GM12801 (cell line): Measurements from ENCODE around the gene NUP50.

Experiments
- TF ChIP-seq, protein P1 (sequence below): IDR thresholded peaks from one replicate; pipeline ENCODE4 v1.5.1; 2011; ENCODE audit warnings: control low read depth; ENCODE audit not compliant: insufficient read length; ENCODE audit errors: extremely low read depth

The NUP50 gene

GRCh38 chr22:45130891-45131290 is 32.8 kb upstream of the NUP50 start:
- TF ChIP-seq, protein P1, sequence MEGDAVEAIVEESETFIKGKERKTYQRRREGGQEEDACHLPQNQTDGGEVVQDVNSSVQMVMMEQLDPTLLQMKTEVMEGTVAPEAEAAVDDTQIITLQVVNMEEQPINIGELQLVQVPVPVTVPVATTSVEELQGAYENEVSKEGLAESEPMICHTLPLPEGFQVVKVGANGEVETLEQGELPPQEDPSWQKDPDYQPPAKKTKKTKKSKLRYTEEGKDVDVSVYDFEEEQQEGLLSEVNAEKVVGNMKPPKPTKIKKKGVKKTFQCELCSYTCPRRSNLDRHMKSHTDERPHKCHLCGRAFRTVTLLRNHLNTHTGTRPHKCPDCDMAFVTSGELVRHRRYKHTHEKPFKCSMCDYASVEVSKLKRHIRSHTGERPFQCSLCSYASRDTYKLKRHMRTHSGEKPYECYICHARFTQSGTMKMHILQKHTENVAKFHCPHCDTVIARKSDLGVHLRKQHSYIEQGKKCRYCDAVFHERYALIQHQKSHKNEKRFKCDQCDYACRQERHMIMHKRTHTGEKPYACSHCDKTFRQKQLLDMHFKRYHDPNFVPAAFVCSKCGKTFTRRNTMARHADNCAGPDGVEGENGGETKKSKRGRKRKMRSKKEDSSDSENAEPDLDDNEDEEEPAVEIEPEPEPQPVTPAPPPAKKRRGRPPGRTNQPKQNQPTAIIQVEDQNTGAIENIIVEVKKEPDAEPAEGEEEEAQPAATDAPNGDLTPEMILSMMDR, result no peak

GRCh38 chr22:45131749-45132148 is 32.0 kb upstream of the NUP50 start:
- TF ChIP-seq, protein P1, result no peak

DNA sequence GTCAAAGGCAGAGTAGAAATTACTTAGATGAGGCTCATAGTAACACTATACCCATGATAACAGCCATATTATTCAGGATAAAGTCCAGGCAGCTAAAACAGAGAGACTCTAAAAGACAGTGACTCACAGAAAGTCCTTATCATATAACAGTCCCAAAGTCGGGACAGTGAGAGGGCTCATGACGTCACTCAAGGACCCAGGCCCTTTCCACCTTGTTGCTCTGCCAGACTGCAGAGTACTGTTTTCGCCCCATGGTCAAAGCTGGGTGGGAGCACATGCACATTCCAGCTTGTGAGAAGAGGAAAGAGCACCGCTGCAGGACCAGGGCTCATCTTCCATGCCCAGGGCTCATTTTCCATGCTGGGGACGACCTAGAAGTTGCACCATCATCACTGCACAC is 29.4 kb upstream of the NUP50 start:
- TF ChIP-seq, protein P1, result no peak

GRCh38 chr22:45136594-45136993 is 27.1 kb upstream of the NUP50 start:
- TF ChIP-seq, protein P1, result no peak

GRCh38 chr22:45139693-45140092 is 24.0 kb upstream of the NUP50 start:
- TF ChIP-seq, protein P1, result no peak

GRCh38 chr22:45142376-45142775 is 21.3 kb upstream of the NUP50 start:
- TF ChIP-seq, protein P1, result no peak

GRCh38 chr22:45144916-45145315 is 18.8 kb upstream of the NUP50 start:
- TF ChIP-seq, protein P1, result no peak

DNA sequence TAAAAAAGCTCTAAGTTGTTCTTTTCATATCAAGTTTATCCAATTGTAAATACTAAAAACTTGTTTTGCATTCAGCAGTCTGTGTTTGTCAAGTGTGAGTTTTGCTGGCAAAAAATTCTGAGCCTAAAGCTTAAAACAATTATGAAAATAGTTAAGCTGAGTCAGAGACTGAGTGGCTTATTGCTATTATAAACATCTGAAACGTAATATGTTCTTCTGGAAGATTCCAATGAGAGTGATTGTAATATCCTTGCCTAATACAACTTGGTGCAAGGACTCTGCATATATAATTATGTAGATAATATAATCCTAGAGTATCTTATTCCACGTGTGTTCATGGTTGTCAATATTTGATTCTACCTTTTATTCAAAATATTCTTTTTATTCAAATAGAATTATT is 14.1 kb upstream of the NUP50 start:
- TF ChIP-seq, protein P1, result no peak
